Nucleus accumbens (tissue), 56 donors: ENCODE results near the gene ASTL.
"Not testable (repeated sequence)": the region's sequence is repeated elsewhere in the genome, so short reads cannot be mapped to it uniquely, and the experiment has no call there.

Source experiments
- DNase-seq, 56 donors: peaks; one replicate each; lab custom pipeline; 2025; lab: John Stamatoyannopoulos, UW

The ASTL gene

DNA sequence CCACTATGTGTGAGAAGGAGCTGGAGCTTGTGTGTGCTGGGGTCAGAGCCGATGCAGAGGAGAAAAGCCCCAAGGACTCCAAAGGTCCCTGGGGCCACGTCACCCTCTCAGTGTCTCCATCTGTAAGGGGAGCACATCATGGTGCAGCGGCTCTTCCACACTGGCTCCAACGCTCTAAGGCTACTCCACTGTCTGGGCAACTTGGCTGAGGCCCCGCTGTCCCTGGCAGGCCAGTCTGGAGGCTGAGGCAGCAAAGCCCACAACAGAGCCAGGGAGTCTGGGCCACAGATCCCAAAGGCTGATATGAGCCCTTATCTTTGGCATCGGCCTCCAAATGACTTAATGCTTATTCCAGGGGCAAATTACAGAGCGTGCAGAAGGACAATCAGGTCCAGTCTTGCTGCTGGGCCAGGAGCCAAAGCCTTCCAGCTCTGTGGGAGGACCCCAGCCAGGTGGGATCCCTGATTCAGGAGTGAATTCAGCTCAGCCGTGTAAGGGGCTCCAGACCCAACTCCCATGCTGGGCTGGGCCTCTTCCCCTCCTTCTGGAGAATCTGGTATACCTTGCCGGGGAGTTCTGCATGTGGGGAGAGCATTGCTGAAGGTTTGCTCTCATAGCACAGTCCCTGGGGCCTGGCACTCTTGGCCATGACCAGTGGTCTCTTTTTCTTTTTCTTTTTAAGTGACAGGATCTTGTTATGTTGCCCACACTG, 8.7 kb upstream of the ASTL start:
- no peak for DNase-seq

DNA sequence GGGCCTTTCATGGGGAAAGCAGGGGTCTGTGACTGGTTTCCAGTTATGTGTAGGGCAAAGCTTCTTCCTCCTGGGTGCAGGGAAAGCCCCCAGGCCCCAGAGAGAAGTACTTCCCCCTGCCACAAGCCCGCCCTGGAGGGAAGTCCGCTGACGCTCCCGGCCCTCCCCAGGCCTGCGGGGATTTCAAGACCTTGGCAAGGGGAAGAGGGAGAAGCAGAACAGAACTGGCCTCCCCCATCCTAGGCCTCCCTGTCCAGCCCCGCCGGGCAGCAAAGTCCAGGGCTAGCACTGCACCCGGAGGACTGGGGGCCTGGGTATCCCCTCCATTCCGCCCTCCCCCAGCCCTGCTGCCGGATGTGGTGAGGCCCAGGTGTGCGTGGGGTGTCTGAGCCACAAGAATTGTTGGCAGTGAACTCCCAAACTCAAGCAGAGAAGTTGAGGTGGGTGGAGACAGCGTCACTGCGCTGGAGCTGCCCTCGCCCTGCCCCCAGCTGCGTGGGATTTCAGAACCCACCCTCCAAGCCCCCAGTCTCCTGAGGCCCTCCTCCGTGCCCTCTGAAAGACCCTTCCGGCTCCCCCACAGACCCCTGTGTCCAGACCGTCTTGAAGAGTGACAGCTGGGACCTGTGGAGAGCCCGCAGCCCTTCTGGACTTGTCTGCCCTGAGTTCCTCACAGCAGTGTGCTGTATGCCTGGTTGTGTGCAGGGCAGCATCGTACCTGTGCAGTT, 8.0 kb upstream of the ASTL start:
- DNase-seq = peak in 18 of 56 donors; percentile 13 to 60 (median 30)

DNA sequence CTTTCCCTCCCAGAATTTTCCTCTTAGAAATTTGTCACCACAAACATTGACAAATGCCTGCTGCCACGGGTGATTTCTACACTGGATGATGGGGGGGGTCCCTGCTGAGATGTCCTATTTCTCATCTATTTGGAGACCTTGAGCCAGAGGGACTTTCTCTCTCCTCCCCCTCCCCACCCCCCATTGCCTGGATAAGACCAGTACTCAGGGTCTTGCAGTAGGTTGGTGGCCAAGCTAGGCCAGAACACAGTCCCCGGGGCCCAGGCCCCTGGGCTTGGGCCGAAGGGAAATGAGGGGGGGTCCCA, 7.5 kb upstream of the ASTL start:
- DNase-seq = no peak

DNA sequence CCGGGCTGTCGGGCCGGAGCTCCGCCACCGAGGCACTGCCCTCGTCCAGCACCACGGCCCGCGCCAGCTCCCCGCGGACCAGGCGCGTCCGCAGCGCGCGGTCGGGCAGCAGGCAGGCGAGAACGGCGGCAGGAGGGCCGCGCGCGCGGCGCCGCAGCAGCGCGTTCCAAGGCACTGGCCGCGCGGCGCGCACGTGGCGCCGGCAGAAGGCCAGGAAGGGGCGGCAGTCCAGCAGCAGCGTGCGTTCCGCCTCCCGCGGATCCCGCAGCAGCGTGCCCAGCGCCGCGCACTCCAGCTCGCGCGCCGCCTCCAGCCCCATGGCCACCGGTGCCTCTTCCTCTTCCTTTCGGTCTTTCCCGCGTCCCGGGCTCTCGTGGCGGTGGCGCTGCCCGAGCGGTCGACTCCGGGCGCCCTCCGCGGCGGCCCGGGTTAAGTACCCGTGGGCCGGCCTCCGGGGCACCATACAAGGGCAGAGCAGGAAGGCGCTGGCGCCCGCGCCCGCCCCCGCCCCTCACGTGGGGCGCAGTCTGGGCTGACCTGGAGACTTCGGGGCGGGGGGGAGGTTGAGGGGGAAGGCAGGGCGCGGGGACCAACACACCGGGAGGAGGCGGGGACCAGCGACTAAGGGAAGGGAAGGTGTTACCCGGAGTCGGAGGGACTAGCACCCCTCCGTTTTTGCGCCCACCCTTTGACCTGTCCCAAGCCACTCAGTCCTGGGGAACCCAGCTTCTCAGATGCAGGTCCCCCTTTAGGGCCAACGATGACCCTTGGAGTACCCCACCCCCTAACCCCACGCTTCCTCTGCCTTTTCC, 6.9 kb upstream of the ASTL start, which contains the start of gene DUSP2:
Gene DUSP2 (minus strand): TSS at position 405 of the 812 bp plus-strand sequence. CDS start 86 bp downstream, at position 319.
- DNase-seq = peak in 41 of 56 donors; percentile 24 to 81 (median 55)

DNA sequence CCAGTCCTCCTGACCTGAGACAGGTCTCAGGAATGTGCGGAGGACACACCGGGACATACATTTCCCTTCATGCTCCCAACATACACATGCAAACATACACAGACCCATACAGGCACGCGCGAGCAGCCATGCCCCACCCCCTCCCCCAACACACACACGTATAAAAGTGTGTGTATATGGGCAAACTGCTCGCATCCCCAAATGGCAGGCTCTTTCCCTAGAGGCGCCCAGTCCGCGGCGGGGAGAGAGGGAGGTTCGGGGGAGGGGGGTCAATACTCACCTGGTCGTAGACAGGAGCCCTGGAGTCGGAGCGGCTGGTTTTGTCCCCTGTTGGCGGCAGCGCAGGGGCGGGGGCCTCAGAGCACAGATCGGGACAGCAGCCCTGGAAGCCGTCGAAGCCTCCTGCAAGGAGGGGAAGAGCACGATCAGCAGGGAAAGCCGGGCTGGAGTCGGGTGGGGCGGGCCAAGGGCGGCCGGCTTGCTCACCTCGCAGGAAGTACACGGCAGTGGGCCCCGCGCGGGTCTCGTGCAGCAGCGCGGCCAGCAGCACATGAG, 6.3 kb upstream of the ASTL start:
- DNase-seq = peak in 1 of 56 donors; percentile 57

DNA sequence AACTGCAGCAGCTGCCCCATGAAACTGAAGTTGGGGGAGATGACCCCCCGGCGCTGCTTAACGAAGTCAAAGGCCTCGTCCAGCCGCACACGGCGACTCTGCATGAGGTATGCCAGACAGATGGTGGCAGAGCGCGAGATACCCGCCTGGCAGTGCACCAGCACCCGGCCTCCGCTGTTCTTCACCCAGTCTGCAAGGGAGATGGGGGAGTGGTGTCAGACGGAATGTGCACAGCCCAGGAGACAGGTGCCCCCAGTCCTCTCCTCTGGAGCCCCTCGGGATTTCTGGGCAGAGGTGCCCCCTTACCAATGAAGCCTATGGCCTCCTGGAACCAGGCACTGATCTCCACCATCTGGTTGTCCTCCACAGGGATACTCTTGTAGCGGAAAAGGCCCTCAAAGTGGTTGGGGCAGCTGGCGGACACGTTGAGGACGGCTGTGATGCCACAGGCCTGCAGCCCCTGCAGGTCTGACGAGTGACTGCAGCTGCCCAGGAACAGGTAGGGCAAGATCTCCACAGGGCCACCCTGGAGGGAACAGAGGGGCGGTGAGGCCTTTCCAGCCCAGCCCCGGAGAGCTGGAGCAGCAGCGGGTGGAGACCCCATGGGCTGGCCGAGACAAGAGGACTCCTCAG, 5.7 kb upstream of the ASTL start:
- no peak for DNase-seq

DNA sequence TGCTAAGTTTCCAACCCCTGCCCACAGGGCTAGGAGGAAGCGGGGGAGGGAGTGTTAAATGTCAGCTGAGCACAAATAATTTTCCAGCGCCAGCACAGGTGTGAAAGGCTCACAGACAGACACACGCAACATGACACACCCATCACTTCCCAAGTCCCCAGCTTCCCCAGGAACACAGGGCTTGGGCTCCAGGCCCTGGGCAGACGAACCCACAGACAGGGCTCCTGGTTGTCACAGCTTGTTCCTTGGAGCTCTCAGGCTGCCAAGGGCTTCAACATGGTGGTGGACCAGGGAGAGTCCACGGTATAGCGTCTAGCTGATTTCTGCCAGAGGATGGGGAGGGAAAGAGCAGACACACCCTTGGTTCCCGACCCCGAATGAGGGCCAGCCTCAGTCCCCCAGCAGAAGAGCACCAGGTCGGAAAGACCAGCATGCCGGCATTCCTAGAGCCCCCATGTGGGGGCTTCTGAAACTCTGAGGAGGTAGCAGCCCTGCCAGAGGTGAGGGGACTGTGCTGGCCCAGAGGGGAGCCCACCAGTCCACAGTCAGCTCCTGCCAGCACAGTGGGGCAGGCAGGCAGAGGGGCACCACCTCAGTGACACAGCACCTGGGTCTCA, 5.0 kb upstream of the ASTL start:
- DNase-seq = no peak

DNA sequence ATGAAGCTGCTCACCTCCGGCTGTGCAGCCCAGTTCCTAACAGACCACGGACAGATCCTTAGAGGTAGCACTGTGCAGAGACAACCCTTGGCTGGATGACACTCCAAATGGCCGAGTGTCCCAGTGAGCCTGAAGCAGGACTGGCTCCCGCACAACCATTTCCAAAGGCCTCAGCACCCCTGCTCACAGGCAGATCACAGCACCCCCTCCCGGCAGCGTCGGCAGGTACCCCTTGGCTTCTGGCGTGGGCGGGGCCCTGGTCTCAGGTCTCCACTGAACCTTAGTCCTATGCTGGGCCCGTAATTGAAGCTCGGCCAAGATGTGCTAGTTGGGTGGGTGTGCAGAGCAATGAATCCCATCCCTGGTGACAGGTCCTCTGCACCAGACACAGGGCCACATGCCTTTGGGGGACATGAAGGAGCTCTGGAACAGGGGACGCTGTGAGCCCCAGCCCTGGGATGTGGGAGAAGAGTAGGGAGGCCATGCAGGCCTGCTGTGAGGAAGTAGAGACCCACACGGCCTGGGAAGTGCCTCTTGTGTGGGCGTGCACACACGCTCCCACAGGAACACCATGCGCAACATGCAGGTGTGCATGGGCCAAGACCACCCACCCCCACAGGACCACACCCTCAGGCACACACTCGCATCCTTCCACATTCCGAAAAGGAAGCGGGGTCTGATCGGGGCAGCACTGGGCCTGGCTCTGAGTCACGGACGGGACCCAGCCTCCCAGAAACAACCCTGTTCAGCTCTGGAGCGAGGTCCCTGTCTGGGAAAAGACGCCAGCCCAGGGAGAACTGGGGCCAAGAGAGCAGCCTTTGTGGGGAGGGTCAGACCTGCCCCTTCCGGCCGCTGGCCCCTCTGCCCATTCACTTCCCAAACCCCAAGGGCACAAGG, 4.2 kb upstream of the ASTL start:
- no peak for DNase-seq

DNA sequence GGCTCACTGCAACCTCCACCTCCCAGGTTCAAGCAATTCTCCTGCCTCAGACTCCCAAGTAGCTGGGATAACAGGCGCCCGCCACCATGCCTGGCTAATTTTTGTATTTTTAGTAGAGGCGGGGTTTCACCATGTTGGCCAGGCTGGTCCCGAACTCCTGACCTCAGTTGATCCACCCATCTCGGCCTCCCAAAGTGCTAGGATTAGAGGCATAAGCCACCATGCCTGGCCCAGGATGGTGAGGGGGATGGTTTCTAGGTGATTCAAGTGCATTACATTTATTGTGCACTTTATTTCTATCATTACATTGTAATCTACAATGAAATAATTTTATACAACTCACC, 3.3 kb upstream of the ASTL start:
- DNase-seq = not testable (repeated sequence)

DNA sequence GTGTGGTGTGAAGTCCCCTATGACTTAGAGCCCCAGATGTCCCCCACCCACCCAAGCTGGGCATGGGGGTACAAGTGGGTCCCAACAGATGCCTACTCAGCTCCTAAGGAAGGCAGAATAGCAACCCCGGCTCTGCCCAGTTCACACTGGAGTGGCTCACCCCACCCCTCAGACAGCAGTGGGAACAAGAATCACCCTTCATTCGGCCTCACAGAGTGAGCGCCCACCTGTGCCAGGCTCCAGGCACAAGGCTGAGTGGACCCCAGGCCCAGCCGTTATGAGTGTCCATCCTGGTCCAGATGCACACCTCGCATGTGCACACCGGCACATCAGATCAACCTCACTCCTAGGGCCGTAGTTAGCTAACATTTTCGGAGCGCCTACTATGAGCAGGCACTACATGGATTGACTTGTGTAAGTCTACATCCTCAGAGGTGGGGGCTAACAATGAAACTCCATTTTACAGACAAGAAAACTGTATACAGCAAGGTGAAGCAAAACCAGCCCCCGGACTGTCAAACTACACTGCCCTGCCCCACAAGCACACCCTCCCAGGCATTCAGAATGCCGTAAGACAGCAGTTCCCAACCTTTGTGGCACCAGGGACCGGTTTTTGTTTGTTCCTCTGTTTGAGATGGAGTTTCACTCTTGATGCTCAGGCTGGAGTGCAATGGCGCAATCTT, 2.8 kb upstream of the ASTL start:
- no peak for DNase-seq

DNA sequence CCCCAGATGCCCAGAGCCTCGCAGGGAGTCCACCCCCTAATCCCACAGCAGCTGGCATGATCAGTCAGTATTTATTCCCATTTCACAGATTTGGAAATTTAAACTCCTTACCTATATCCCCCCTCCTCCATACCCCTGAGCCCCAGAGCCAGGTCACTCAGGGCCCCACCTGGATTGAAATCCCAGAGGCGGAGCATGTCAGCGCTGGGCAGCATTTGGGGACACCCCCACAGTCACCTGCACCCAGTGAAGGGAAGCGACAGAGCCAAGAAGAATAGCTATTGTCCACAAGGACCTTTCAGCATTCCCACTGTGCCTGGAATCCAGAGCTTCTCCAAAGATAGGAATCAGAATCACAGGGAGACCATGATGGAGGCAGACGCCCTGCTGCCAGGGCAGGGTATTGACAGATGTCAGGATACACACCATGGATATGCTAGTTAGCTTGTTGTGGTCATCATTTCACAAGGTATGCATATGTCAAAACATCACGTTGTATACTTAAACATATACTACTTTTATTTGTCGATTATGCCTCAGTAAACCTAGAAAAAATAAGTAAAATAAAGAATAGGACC, 968 bp upstream of the ASTL start:
- DNase-seq = no peak

DNA sequence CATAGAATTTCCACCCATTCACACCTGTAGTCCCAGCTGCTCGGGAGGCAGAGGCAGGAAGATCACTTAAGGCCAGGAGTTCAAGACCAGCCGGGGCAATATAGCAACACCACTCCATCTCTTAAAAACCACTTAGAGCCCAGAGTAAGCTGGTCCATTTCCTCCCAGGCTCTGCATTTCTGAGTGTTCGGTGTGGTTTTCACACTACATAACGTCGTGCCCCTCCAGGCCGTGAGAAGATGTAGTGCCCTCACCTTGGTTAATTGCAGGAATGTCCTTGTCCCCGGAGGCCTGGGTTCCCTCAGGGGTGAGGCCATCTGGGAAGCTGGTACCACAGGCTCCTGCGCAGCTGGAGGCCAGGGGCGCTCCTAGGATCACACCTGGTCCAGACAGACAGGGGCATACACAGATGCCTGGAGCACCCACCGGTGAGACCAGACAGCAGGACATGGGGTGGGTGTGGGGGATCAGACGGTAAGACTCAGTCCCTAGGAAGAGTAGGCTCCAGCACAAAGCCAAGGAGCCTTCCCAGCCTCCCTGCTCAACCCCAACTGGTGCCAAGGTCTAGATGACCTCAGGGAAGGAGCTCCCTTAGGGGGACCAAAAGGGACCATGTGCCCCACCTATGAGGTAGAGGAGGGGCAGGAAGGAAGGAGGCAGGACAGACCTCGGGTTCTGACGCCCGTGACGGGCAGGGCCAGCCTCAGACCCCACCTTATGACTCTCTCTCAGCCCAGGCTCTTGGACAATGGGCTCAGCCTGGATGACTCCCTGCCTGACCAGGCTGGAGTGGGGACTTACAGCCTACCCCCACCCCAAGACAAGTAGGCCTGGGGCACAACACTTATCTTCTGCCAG, 752 bp downstream of the ASTL start:
- DNase-seq = no peak

DNA sequence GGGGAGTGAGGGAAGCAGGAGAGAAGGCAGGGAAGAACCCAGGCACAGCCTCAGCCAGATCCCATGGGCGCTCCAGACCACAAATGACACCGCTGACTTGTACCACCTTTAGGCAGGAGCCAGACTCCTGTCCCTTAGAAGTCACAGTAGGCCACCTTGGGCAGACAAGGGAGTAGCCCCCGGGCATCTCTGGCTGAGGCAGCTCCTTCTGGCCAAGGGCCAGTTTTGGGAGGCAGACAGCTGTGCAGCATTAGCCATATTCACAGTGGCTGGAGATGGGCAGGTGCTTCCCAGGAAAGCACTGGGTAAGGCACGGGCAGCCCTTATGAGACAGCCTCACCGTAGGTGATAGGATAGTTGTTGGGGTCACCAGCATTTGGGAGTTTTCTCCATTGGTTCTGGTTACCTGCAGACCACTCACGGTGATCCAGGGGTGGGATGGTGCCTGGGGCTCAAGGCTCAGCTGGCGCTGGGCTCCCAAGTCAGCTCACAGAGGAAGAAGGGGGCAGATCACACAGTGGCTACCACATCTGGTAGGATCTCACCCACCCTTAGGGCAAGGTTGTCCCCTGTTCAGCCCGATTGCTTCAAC, 2.1 kb downstream of the ASTL start:
- DNase-seq = no peak

DNA sequence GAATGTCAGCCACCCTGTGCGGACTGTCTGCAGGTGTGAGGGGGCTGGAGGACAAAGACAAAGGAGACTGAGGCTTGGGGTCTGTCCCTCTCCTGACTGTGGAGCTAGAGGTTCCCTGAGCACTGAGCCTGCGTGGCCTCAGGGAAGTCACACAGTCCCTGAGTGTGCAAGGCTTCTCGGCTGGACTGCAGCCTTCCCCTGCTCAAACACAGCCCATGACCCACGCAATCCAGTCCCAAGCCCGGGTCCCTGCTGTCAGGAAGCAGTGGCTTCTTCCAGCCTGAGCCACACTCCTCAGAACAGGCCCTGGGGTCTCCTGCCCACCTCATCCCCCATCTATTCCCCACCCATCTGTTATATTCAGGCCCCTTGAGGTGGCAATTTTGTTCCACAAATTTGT, 2.7 kb downstream of the ASTL start:
- DNase-seq = no peak

DNA sequence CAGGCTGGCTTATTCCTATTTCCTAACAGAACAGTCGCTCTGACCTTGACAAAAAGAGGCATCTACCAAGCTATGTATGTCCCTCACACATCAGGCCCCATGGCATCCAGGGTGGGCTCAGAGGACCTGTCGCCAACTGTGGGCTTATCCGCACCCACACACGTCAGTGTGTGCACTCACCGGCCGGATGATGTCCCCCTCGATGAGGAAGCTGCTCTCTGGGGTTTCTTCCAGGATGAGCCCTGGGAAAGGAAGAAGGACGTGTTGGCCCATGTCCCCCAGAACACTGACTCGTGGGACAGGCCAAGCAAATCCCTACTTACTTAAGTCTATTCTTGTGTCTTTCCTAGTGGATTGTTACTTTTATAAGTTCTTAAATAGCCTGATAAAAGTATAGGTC, 3.1 kb downstream of the ASTL start:
- DNase-seq = no peak

DNA sequence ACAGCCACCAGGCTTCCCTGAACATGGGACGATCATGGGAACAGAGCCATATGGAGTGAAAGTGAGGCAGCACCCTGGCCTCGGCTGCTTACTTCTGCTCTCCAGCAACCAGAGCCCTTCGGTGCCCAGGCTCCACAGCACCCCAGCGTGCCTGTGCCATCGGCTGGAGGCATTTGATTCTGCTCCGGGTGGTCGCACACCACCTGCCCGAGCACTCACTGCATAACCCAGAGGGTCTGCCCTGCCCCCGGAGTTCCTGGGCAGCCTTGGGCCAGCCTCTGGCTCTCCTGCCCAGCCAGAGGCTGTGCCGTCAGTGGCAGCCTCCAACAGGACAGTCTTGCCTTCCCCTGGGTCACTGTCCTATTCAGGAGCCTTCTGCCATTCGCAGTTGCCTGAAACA, 3.9 kb downstream of the ASTL start:
- no peak for DNase-seq
